GM10266 (cell line): ENCODE data around the gene COL5A3.

ENCODE experiments used
- DNase-seq: peaks from one replicate; pipeline ENCODE4 v3.0.0; 2012; ENCODE audit errors: extremely low spot score
- CTCF ChIP-seq: IDR thresholded peaks from 2 replicates; pipeline ENCODE4 v1.5.1; 2012; ENCODE audit warnings: mild to moderate bottlenecking, low read depth; ENCODE audit not compliant: control insufficient read depth, insufficient read depth; ENCODE audit errors: missing control alignments

The COL5A3 gene

GRCh38 chr19:10010247-10010691, at the start of gene COL5A3:
COL5A3 (minus strand) TSS chr19:10010504; CDS start chr19:10010385, 119 bp downstream.
- DNase-seq = no peak
- no peak for TF ChIP-seq CTCF

GRCh38 chr19:10052602-10053360, 42.5 kb upstream of the COL5A3 start:
- TF ChIP-seq CTCF = no peak
- no peak for DNase-seq

GRCh38 chr19:10049626-10050025, 39.3 kb upstream of the COL5A3 start:
- DNase-seq = no peak
- TF ChIP-seq CTCF = no peak

GRCh38 chr19:10045371-10045770, 35.1 kb upstream of the COL5A3 start:
- no peak for DNase-seq
- no peak for TF ChIP-seq CTCF

GRCh38 chr19:10044390-10044789, 34.1 kb upstream of the COL5A3 start:
- TF ChIP-seq CTCF = no peak
- DNase-seq = no peak

GRCh38 chr19:10043286-10043927, 33.1 kb upstream of the COL5A3 start:
- DNase-seq = no peak
- no peak for TF ChIP-seq CTCF

- TF ChIP-seq CTCF = no peak
- DNase-seq = no peak
Observed at GRCh38 chr19:10037809-10038208, 27.5 kb upstream of the COL5A3 start.
